A673 (cell line): Measurements from ENCODE around the gene FGGY.

Source experiments
- EZH2 ChIP-seq: fragments of 200-600 bp; sonication (generic); IDR thresholded peaks from 2 replicates; pipeline ENCODE4 v1.6.1; 2017; ENCODE audit warnings: borderline replicate concordance, low read depth, mild to moderate bottlenecking, mixed read lengths, antibody characterized with exemption, low read length; ENCODE audit not compliant: poor library complexity, severe bottlenecking
- TF ChIP-seq, protein P1 (sequence below): fragments of 300-800, 200-600 bp; sonication (generic); conservative IDR thresholded peaks from 2 replicates; pipeline ENCODE4 v1.5.1; 2017; ENCODE audit warnings: low read depth, mild to moderate bottlenecking, antibody characterized with exemption, low read length, moderate library complexity, mixed read lengths

DNA sequence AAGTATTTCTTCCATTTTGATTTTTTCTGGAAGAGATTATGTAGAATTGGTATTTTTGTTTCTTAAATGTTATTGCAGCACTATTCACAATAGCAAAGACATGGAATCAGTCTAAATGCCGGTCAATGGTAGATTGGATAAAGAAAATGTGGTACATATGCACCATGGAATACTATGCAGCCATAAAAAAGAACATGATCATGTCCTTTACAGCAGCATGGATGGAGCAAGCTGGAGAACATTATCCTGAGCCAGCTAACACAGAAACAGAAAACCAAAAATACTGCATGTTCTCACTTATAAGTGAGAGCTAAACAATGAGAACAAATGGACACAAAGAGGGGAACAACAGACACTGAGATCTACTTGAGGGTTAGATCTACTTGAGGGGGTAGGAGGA lies 5.4 kb downstream of the FGGY start:
- TF ChIP-seq, protein P1, sequence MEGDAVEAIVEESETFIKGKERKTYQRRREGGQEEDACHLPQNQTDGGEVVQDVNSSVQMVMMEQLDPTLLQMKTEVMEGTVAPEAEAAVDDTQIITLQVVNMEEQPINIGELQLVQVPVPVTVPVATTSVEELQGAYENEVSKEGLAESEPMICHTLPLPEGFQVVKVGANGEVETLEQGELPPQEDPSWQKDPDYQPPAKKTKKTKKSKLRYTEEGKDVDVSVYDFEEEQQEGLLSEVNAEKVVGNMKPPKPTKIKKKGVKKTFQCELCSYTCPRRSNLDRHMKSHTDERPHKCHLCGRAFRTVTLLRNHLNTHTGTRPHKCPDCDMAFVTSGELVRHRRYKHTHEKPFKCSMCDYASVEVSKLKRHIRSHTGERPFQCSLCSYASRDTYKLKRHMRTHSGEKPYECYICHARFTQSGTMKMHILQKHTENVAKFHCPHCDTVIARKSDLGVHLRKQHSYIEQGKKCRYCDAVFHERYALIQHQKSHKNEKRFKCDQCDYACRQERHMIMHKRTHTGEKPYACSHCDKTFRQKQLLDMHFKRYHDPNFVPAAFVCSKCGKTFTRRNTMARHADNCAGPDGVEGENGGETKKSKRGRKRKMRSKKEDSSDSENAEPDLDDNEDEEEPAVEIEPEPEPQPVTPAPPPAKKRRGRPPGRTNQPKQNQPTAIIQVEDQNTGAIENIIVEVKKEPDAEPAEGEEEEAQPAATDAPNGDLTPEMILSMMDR, result no peak
- TF ChIP-seq EZH2, result no peak
